ENCODE measurements around the gene HMGXB4. TPM values are rescaled to one million over a fixed set of nuclear protein-coding genes. Genes with fewer than 3 reads are reported as not detected.

Gene HMGXB4
- total and polyA plus RNA-seq, 2 of the 8 experiments (the other 6 are each of a cell fraction or from before 2014, with no cell fraction given): 20.9 to 41.3 TPM

DNA sequence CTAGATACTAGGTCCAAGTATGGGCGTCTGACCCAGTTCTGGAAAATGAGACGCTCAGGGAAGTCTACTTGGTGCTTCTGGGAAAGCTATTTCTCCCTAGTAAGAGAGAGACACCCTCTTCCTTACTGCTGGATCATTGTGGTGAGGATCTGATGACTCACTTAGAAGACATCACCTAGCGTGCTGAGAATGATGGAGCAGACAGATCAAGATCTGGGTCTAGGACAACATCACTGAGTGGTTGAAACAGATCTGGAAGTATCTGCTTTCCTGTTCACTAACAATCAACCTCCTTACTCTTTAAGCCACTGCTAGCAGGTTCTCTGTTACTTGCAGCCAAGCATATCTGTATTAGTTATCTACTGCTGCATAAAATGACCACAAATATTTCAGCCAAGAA is 38.3 kb upstream of the HMGXB4 start:
- Histone ChIP-seq H2AK5ac (ENCODE audit: low read depth, low read length) (no peak overlapping the region), H3K18ac (ENCODE audit: extremely low read depth, low read length) (no peak overlapping the region), H3K4me2 (ENCODE audit: insufficient read depth in 1 of 2, low read depth in 2 of 2, low read length in 2 of 2) (no peak overlapping the region), H2BK12ac (ENCODE audit: low read depth, low read length) (no peak overlapping the region), H3K23me2 (ENCODE audit: low read depth, low read length) (no peaks in the 10 kb centered on the region), H3K27ac (ENCODE audit: low read depth, low read length) (no peak overlapping the region), H3K79me1 (ENCODE audit: low read depth, low read length) (no peaks in the 10 kb centered on the region), H3K36me3 (ENCODE audit: control insufficient read depth in 2 of 4, insufficient read depth in 4 of 4, low read length in 3 of 4) (no peaks in the 10 kb centered on the region), H4K20me1 (replicated peaks in 1 of 2; ENCODE audit: control insufficient read depth in 1 of 2, insufficient read depth in 2 of 2, low read length in 2 of 2) (no peaks in the 10 kb centered on the region), H2BK15ac (ENCODE audit: low read length) (no peak overlapping the region), H4K91ac (replicated peaks; ENCODE audit: insufficient read length, low read length) (no peak overlapping the region), H3K9me3 (ENCODE audit: insufficient read depth in 2 of 2, low read depth in 1 of 2, low read length in 1 of 2) (no peaks in the 10 kb centered on the region), H3K4me3 (ENCODE audit: extremely low read depth in 1 of 4, insufficient read depth in 2 of 4, low read depth in 3 of 4, low read length in 4 of 4) (no peak overlapping the region), H2BK5ac (ENCODE audit: low read depth, low read length) (no peak overlapping the region), H3K4ac (replicated peaks; ENCODE audit: insufficient read length, low read depth, low read length) (no peak overlapping the region), H3K14ac (ENCODE audit: insufficient read length) (no peak overlapping the region), H4K8ac (ENCODE audit: extremely low read depth, insufficient read depth, low read length) (no peak overlapping the region), H3K27me3 (replicated peaks in 1 of 4; ENCODE audit: control insufficient read depth in 3 of 4, extremely low read depth in 1 of 4, insufficient read depth in 3 of 4, low read length in 3 of 4) (no peaks in the 10 kb centered on the region; a peak in 1 of 7 replicates), H3K79me2 (ENCODE audit: control insufficient read depth in 1 of 2, insufficient read depth in 2 of 2, low read length in 2 of 2) (no peaks in the 10 kb centered on the region), H3K56ac (replicated peaks; ENCODE audit: insufficient read length, low read depth, low read length) (no peak overlapping the region), H2BK20ac (ENCODE audit: low read length) (no peak overlapping the region), H3K23ac (ENCODE audit: insufficient read length) (no peak overlapping the region), H2AFZ (ENCODE audit: low read length) (no peak overlapping the region), H2BK120ac (replicated peaks; ENCODE audit: low read depth, low read length) (no peak overlapping the region), H4K5ac (ENCODE audit: insufficient read length, low read depth, low read length) (no peak overlapping the region), H3K9ac (replicated peaks in 1 of 4; ENCODE audit: extremely low read depth in 1 of 4, low read depth in 3 of 4, low read length in 3 of 4) (no peak overlapping the region), H3K4me1 (replicated peaks in 1 of 4; ENCODE audit: control insufficient read depth in 3 of 4, insufficient read depth in 4 of 4, low read length in 3 of 4) (no peaks in the 10 kb centered on the region)
- FAIRE-seq (no peak), DNase-seq (ENCODE audit: low read depth in 1 of 2, low spot score in 2 of 2) (no peak)
- POLR2A ChIA-PET (ENCODE audit: partially characterized antibody): no interaction called here
- TF ChIP-seq JUN (IDR thresholded peaks at IDR 0.05; ENCODE audit: low read depth, low read length) (no peak), MAFK (IDR thresholded peaks at IDR 0.05; ENCODE audit: low read depth, low read length) (no peak), RXRA (IDR thresholded peaks at IDR 0.05; ENCODE audit: insufficient read depth, low read depth, low read length) (no peak), KDM5A (IDR thresholded peaks at IDR 0.05; ENCODE audit: low read length) (no peak)
- WGBS, 2 experiments (ENCODE audit: extremely low coverage in 1 of 2, insufficient coverage in 1 of 2, insufficient read length in 1 of 2, insufficient replicate concordance in 2 of 2, low coverage in 1 of 2, low lambda C conversion rate in 2 of 2, missing lambda C conversion rate in 1 of 2): 86% methylated on average over 3 of the region's 3 CpGs; no CpG with 5 or more reads in 1 of the 2 experiments
- CTCF ChIA-PET (ENCODE audit: partially characterized antibody): interaction anchor here (1.5 kb wide), 2 partner anchors 14 to 175 kb away, joined by 4 to 5 read pairs; no protein-coding TSS in a partner anchor

All from H1 (cell line).